Measurements from ENCODE around the gene KLHDC7A.

The KLHDC7A gene

GRCh38 chr1:18481190-18481920 is 625 bp downstream of the KLHDC7A start:
- peaks cover 5% of the 10 kb centered on the region for H3K4me1 ChIP-seq (ENCODE audit: insufficient read depth, poor library complexity, severe bottlenecking)
- no peaks in the 10 kb centered on the region for H3K36me3 ChIP-seq (ENCODE audit: low read depth)
- no peaks in the 10 kb centered on the region for H3K9me3 ChIP-seq (ENCODE audit: severe bottlenecking)
- peak overlapping the region; percentile 30 for H3K27ac ChIP-seq (ENCODE audit: poor library complexity, severe bottlenecking)
- no peak overlapping the region for H3K4me3 ChIP-seq (ENCODE audit: severe bottlenecking)
- no peaks in the 10 kb centered on the region for H3K27me3 ChIP-seq (ENCODE audit: insufficient read depth, poor library complexity, severe bottlenecking)
- no peak for ATAC-seq (ENCODE audit: low read depth)
- no peak for DNase-seq (ENCODE audit: low spot score)
- TF ChIP-seq CTCF (IDR thresholded peaks at IDR 0.05; ENCODE audit: poor library complexity, severe bottlenecking): no peak

- no peak for TF ChIP-seq CTCF (IDR thresholded peaks at IDR 0.05; ENCODE audit: poor library complexity, severe bottlenecking)
- Histone ChIP-seq H3K27me3 (ENCODE audit: insufficient read depth, poor library complexity, severe bottlenecking) (no peaks in the 10 kb centered on the region), H3K4me3 (ENCODE audit: severe bottlenecking) (no peak overlapping the region), H3K9me3 (ENCODE audit: severe bottlenecking) (no peaks in the 10 kb centered on the region), H3K4me1 (ENCODE audit: insufficient read depth, poor library complexity, severe bottlenecking) (peaks cover 5% of the 10 kb centered on the region), H3K36me3 (ENCODE audit: low read depth) (no peaks in the 10 kb centered on the region), H3K27ac (ENCODE audit: poor library complexity, severe bottlenecking) (no peak overlapping the region)
- DNase-seq (ENCODE audit: low spot score) (no peak), ATAC-seq (ENCODE audit: low read depth) (no peak)
Observed at GRCh38 chr1:18481921-18482701, 1.4 kb downstream of the KLHDC7A start.

- no peak overlapping the region for H3K4me3 ChIP-seq (ENCODE audit: severe bottlenecking)
- peaks cover 5% of the 10 kb centered on the region for H3K4me1 ChIP-seq (ENCODE audit: insufficient read depth, poor library complexity, severe bottlenecking)
- TF ChIP-seq CTCF (IDR thresholded peaks at IDR 0.05; ENCODE audit: poor library complexity, severe bottlenecking): no peak
- no peak overlapping the region for H3K27ac ChIP-seq (ENCODE audit: poor library complexity, severe bottlenecking)
- no peak for DNase-seq (ENCODE audit: low spot score)
- ATAC-seq (ENCODE audit: low read depth): no peak
- H3K27me3 ChIP-seq (ENCODE audit: insufficient read depth, poor library complexity, severe bottlenecking): no peaks in the 10 kb centered on the region
- H3K9me3 ChIP-seq (ENCODE audit: severe bottlenecking): no peaks in the 10 kb centered on the region
- H3K36me3 ChIP-seq (ENCODE audit: low read depth): no peaks in the 10 kb centered on the region
Observed at GRCh38 chr1:18482721-18483425, 2.1 kb downstream of the KLHDC7A start.

GRCh38 chr1:18484276-18484675 is 3.5 kb downstream of the KLHDC7A start:
- Histone ChIP-seq H3K4me1 (ENCODE audit: insufficient read depth, poor library complexity, severe bottlenecking) (peaks cover 5% of the 10 kb centered on the region), H3K4me3 (ENCODE audit: severe bottlenecking) (no peak overlapping the region), H3K9me3 (ENCODE audit: severe bottlenecking) (no peaks in the 10 kb centered on the region), H3K36me3 (ENCODE audit: low read depth) (no peaks in the 10 kb centered on the region), H3K27ac (ENCODE audit: poor library complexity, severe bottlenecking) (no peak overlapping the region), H3K27me3 (ENCODE audit: insufficient read depth, poor library complexity, severe bottlenecking) (peaks cover 3% of the 10 kb centered on the region)
- DNase-seq (ENCODE audit: low spot score): no peak
- ATAC-seq (ENCODE audit: low read depth): no peak
- no peak for TF ChIP-seq CTCF (IDR thresholded peaks at IDR 0.05; ENCODE audit: poor library complexity, severe bottlenecking)

Data from RWPE2 (cell line).